Neuronal stem cell (in vitro differentiated cells): ENCODE data around the gene IRX2.

ENCODE experiments used
- DNase-seq: peaks from one replicate; pipeline ENCODE4 v3.0.0-alpha.2; 2013; ENCODE audit warnings: low spot score
- H2AFZ ChIP-seq: one replicate; pipeline ENCODE4 v1.6.1; 2013; ENCODE audit warnings: mild to moderate bottlenecking, low read length, inconsistent platforms
- H2AK5ac ChIP-seq: 2 replicates; pipeline ENCODE4 v1.6.1; 2013; ENCODE audit warnings: low read depth, mild to moderate bottlenecking, inconsistent platforms, low read length, moderate library complexity, mixed read lengths
- H2BK120ac ChIP-seq: 2 replicates; pipeline ENCODE4 v1.6.1; 2013; ENCODE audit warnings: low read depth, mild to moderate bottlenecking, inconsistent platforms, low read length, moderate library complexity, mixed read lengths
- H2BK12ac ChIP-seq: one replicate; pipeline ENCODE4 v1.6.1; 2013; ENCODE audit warnings: low read length, inconsistent platforms
- H2BK15ac ChIP-seq: 2 replicates; pipeline ENCODE4 v1.6.1; 2013; ENCODE audit warnings: mild to moderate bottlenecking, low read length, inconsistent platforms, mixed read lengths
- H2BK5ac ChIP-seq: one replicate; pipeline ENCODE4 v1.6.1; 2013; ENCODE audit warnings: inconsistent platforms, mild to moderate bottlenecking, low read length, moderate library complexity
- H3K14ac ChIP-seq: one replicate; pipeline ENCODE4 v1.6.1; 2013; ENCODE audit warnings: low read length, inconsistent platforms
- H3K18ac ChIP-seq: 2 replicates; pipeline ENCODE4 v1.6.1; 2013; ENCODE audit warnings: low read length, inconsistent platforms
- H3K23ac ChIP-seq: 2 replicates; pipeline ENCODE4 v1.6.1; 2013; ENCODE audit warnings: low read depth, mild to moderate bottlenecking, mixed read lengths, low read length, inconsistent platforms; ENCODE audit not compliant: poor library complexity
- H3K27ac ChIP-seq: replicated peaks from 3 replicates; pipeline ENCODE4 v1.5.1; 2013; ENCODE audit warnings: low read length, inconsistent platforms
- H3K27me3 ChIP-seq, 3 experiments: 2 replicates each; pipeline ENCODE4 v1.6.1; 2013; ENCODE audit warnings: low read length in 3 of 3, mild to moderate bottlenecking in 2 of 3, inconsistent platforms in 1 of 3, low read depth in 1 of 3, mixed read lengths in 1 of 3, moderate library complexity in 1 of 3; ENCODE audit not compliant: control insufficient read depth in 3 of 3, insufficient read depth in 3 of 3
- H3K36me3 ChIP-seq, 2 donors: replicated peaks in 1 of 2; 2 replicates each; pipeline ENCODE4 v1.6.1; 2013; ENCODE audit warnings: low read length in 2 of 2; ENCODE audit not compliant: control insufficient read depth in 2 of 2, insufficient read depth in 2 of 2
- H3K4ac ChIP-seq: 2 replicates; pipeline ENCODE4 v1.6.1; 2013; ENCODE audit warnings: inconsistent platforms, mild to moderate bottlenecking, low read length, moderate library complexity
- H3K4me1 ChIP-seq, 2 donors: 1 replicate in 1 of 2; 2 replicates in 1 of 2; pipeline ENCODE4 v1.6.1; 2013; ENCODE audit warnings: low read length in 2 of 2, low read depth in 1 of 2; ENCODE audit not compliant: control insufficient read depth in 2 of 2, insufficient read depth in 1 of 2
- H3K4me2 ChIP-seq: one replicate; pipeline ENCODE4 v1.6.1; 2013; ENCODE audit warnings: mild to moderate bottlenecking, low read length, inconsistent platforms; ENCODE audit not compliant: insufficient read depth, poor library complexity, severe bottlenecking
- H3K4me3 ChIP-seq, 2 donors: 2 replicates each; pipeline ENCODE4 v1.5.1; 2013; ENCODE audit warnings: low read length in 2 of 2, mild to moderate bottlenecking in 2 of 2, inconsistent platforms in 1 of 2, moderate library complexity in 1 of 2
- H3K79me1 ChIP-seq: one replicate; pipeline ENCODE4 v1.6.1; 2013; ENCODE audit warnings: low read depth, mild to moderate bottlenecking, inconsistent platforms, low read length, moderate library complexity
- H3K9ac ChIP-seq: one replicate; pipeline ENCODE4 v1.6.1; 2013; ENCODE audit warnings: mild to moderate bottlenecking, low read depth, low read length, inconsistent platforms; ENCODE audit not compliant: poor library complexity
- H3K9me3 ChIP-seq, 2 donors: replicated peaks in 1 of 2; 2 replicates each; pipeline versions ENCODE3 to v1.6.1; 2013; ENCODE audit warnings: low read length in 2 of 2, mild to moderate bottlenecking in 2 of 2, inconsistent platforms in 1 of 2, low read depth in 1 of 2, mixed read lengths in 1 of 2, moderate library complexity in 1 of 2; ENCODE audit not compliant: control insufficient read depth in 2 of 2, insufficient read depth in 1 of 2
- H4K8ac ChIP-seq: one replicate; pipeline ENCODE4 v1.6.1; 2013; ENCODE audit warnings: low read depth, mild to moderate bottlenecking, inconsistent platforms, low read length, moderate library complexity
- H4K91ac ChIP-seq: one replicate; pipeline ENCODE4 v1.6.1; 2013; ENCODE audit warnings: low read length, low read depth, mild to moderate bottlenecking, inconsistent platforms; ENCODE audit not compliant: poor library complexity
- WGBS, 2 donors: extraction: QIAGEN DNeasy Blood & Tissue Kit; methylation state at CpG; one replicate each; pipeline ENCODE4 v1.1.7; 2013; ENCODE audit warnings: missing lambda C conversion rate in 2 of 2, mixed read lengths in 1 of 2; ENCODE audit not compliant: insufficient read length in 2 of 2, insufficient replicate concordance in 1 of 2; ENCODE audit errors: extremely low coverage in 2 of 2; 5-methylcytosine and 5-hydroxymethylcytosine counted together

IRX2 gene

GRCh38 chr5:2732004-2732403 is 19.5 kb downstream of the IRX2 start:
- Histone ChIP-seq H3K4me2 (no peak overlapping the region), H3K4me3 (no peak overlapping the region), H3K4ac (no peak overlapping the region), H2BK12ac (no peak overlapping the region), H3K36me3 (peaks cover 0 to 15% of the 10 kb centered on the region in 2 donors), H3K4me1 (no peaks in the 10 kb centered on the region), H3K9ac (no peak overlapping the region), H3K18ac (no peak overlapping the region), H3K27ac (no peak overlapping the region), H3K23ac (no peak overlapping the region), H2BK5ac (no peak overlapping the region), H3K27me3 (no peaks in the 10 kb centered on the region), H2AFZ (no peak overlapping the region), H2BK15ac (no peak overlapping the region), H2AK5ac (no peak overlapping the region), H3K9me3 (peaks cover 0 to 8% of the 10 kb centered on the region in 2 donors), H4K91ac (no peak overlapping the region), H3K79me1 (no peaks in the 10 kb centered on the region), H3K14ac (no peak overlapping the region), H4K8ac (no peak overlapping the region), H2BK120ac (no peak overlapping the region)
- DNase-seq, result no peak
- no CpG with 5 or more reads among the region's 4 CpGs for WGBS, 2 donors

- H2BK120ac ChIP-seq, result no peak overlapping the region
- H3K27ac ChIP-seq, result no peak overlapping the region
- no peak overlapping the region for H3K4me2 ChIP-seq
- no peaks in the 10 kb centered on the region for H3K27me3 ChIP-seq
- no peak for DNase-seq
- no peak overlapping the region for H3K23ac ChIP-seq
- H3K9me3 ChIP-seq, result no peaks in the 10 kb centered on the region
- H3K4me1 ChIP-seq, result no peaks in the 10 kb centered on the region
- H2AK5ac ChIP-seq, result no peak overlapping the region
- no peak overlapping the region for H4K8ac ChIP-seq
- WGBS, 2 donors, result no CpG with 5 or more reads among the region's 7 CpGs
- no peak overlapping the region for H3K14ac ChIP-seq
- H3K9ac ChIP-seq, result no peak overlapping the region
- no peak overlapping the region for H3K4me3 ChIP-seq
- H3K79me1 ChIP-seq, result no peaks in the 10 kb centered on the region
- H3K18ac ChIP-seq, result no peak overlapping the region
- no peaks in the 10 kb centered on the region for H3K36me3 ChIP-seq
- no peak overlapping the region for H2BK15ac ChIP-seq
- no peak overlapping the region for H3K4ac ChIP-seq
- H2AFZ ChIP-seq, result no peak overlapping the region
- H2BK5ac ChIP-seq, result no peak overlapping the region
- no peak overlapping the region for H2BK12ac ChIP-seq
- H4K91ac ChIP-seq, result no peak overlapping the region
Measured at GRCh38 chr5:2729189-2729588, 22.3 kb downstream of the IRX2 start.

DNA sequence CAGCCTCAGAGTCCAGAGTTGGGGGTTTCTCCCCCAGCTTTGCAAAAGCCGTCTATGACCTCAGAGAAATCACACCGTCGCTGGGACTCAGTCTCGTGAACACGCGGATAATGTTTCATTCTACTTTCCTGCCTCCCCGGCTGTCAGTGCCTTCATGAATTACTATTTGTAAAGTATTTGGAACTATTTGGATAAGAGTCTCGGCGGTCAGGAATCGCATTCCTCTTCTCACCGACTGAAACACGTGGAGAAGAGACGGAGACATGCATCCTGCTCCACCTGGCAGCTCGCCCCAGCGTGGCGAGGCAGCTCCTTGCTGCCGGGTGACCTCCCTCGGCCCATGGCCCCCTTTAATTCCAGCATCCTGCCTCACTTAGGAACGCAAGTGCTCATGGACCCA is 23.9 kb downstream of the IRX2 start:
- Histone ChIP-seq H2BK12ac (no peak overlapping the region), H2BK15ac (no peak overlapping the region), H3K14ac (no peak overlapping the region), H3K4me3 (no peak overlapping the region), H3K9ac (no peak overlapping the region), H3K27me3 (no peaks in the 10 kb centered on the region), H3K36me3 (no peaks in the 10 kb centered on the region), H4K8ac (no peak overlapping the region), H3K9me3 (no peaks in the 10 kb centered on the region), H4K91ac (no peak overlapping the region), H2AK5ac (no peak overlapping the region), H3K4ac (no peak overlapping the region), H3K4me1 (no peaks in the 10 kb centered on the region), H3K4me2 (no peak overlapping the region), H3K27ac (no peak overlapping the region), H2AFZ (no peak overlapping the region), H3K23ac (no peak overlapping the region), H3K18ac (no peak overlapping the region), H2BK120ac (no peak overlapping the region), H3K79me1 (no peaks in the 10 kb centered on the region), H2BK5ac (no peak overlapping the region)
- DNase-seq, result no peak
- no CpG with 5 or more reads among the region's 19 CpGs for WGBS, 2 donors

GRCh38 chr5:2725980-2726765 is 25.3 kb downstream of the IRX2 start:
- no peak overlapping the region for H3K4me2 ChIP-seq
- H2BK15ac ChIP-seq, result no peak overlapping the region
- H3K4me1 ChIP-seq, result no peaks in the 10 kb centered on the region
- no peak overlapping the region for H2AFZ ChIP-seq
- DNase-seq, result no peak
- no peak overlapping the region for H4K91ac ChIP-seq
- H3K18ac ChIP-seq, result no peak overlapping the region
- H3K4ac ChIP-seq, result no peak overlapping the region
- WGBS, 2 donors, result no CpG with 5 or more reads among the region's 23 CpGs
- no peaks in the 10 kb centered on the region for H3K9me3 ChIP-seq
- no peak overlapping the region for H2BK120ac ChIP-seq
- H3K23ac ChIP-seq, result no peak overlapping the region
- H4K8ac ChIP-seq, result no peak overlapping the region
- no peak overlapping the region for H2BK12ac ChIP-seq
- H3K79me1 ChIP-seq, result no peaks in the 10 kb centered on the region
- no peaks in the 10 kb centered on the region for H3K27me3 ChIP-seq
- no peak overlapping the region for H2BK5ac ChIP-seq
- H3K4me3 ChIP-seq, result no peak overlapping the region
- H3K9ac ChIP-seq, result no peak overlapping the region
- H3K14ac ChIP-seq, result no peak overlapping the region
- no peak overlapping the region for H3K27ac ChIP-seq
- no peaks in the 10 kb centered on the region for H3K36me3 ChIP-seq
- no peak overlapping the region for H2AK5ac ChIP-seq
